Measurements from ENCODE around the gene HENMT1. TPM values are rescaled to one million over a fixed set of nuclear protein-coding genes. Genes with fewer than 3 reads are reported as not detected.
A peak's percentile ranks its signal among the peaks of the same experiment; 100 is the strongest.

Gene HENMT1
- total RNA-seq, result 10 to 100 TPM; 26.9 to 41.5 (median 30.6) TPM
- total RNA-seq (2013), result 44.3 TPM

GRCh38 chr1:108661030-108661609 lies at the start of gene HENMT1:
Gene HENMT1 (minus strand): TSS chr1:108661093. CDS start chr1:108659884, 1,209 bp downstream.
- Mint-ChIP-seq H3K27ac (peak within 1 kb of the TSS; percentile 94 to 96), H3K36me3 (peaks cover 10% of the 10 kb centered on the region), H3K4me3 (peak within 1 kb of the TSS; percentile 86), H3K4me1 (peaks cover 30 to 53% of the 10 kb centered on the region in 2 donors), H3K27me3 (ENCODE audit: low read depth in 2 of 2) (no peaks in the 10 kb centered on the region), H3K9me3 (no peaks in the 10 kb centered on the region)
- H3K4me3 ChIP-seq (ENCODE audit: low read length), result peak within 1 kb of the TSS; percentile 51
- H3K9me3 ChIP-seq (ENCODE audit: control insufficient read depth, insufficient read depth, low read length), result no peaks in the 10 kb centered on the region
- WGBS (ENCODE audit: insufficient coverage), result under 1% methylated on average over 81 of the region's 81 CpGs
- peak; percentile 79 to 91 (median 81) for ATAC-seq
- H3K36me3 ChIP-seq (ENCODE audit: control insufficient read depth, insufficient read depth, low read length), result peaks cover 2% of the 10 kb centered on the region
- TF ChIP-seq, protein P1, sequence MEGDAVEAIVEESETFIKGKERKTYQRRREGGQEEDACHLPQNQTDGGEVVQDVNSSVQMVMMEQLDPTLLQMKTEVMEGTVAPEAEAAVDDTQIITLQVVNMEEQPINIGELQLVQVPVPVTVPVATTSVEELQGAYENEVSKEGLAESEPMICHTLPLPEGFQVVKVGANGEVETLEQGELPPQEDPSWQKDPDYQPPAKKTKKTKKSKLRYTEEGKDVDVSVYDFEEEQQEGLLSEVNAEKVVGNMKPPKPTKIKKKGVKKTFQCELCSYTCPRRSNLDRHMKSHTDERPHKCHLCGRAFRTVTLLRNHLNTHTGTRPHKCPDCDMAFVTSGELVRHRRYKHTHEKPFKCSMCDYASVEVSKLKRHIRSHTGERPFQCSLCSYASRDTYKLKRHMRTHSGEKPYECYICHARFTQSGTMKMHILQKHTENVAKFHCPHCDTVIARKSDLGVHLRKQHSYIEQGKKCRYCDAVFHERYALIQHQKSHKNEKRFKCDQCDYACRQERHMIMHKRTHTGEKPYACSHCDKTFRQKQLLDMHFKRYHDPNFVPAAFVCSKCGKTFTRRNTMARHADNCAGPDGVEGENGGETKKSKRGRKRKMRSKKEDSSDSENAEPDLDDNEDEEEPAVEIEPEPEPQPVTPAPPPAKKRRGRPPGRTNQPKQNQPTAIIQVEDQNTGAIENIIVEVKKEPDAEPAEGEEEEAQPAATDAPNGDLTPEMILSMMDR (IDR thresholded peaks at IDR 0.05), result no peak
- DNase-seq, result peak; percentile 71 to 94
- intact Hi-C loops (cut with micrococcal nuclease), result loop anchor here (1.0 to 2.0 kb wide), 3 partner anchors 8 to 31 kb away; partner anchors contain the start of gene PRPF38B
- no peaks in the 10 kb centered on the region for H3K27me3 ChIP-seq (ENCODE audit: control insufficient read depth, insufficient read depth, low read length)
- peaks cover 19% of the 10 kb centered on the region for H3K4me1 ChIP-seq (ENCODE audit: control insufficient read depth, insufficient read depth, low read length)
- H3K27ac ChIP-seq (ENCODE audit: low read length), result peak within 1 kb of the TSS; percentile 96

DNA sequence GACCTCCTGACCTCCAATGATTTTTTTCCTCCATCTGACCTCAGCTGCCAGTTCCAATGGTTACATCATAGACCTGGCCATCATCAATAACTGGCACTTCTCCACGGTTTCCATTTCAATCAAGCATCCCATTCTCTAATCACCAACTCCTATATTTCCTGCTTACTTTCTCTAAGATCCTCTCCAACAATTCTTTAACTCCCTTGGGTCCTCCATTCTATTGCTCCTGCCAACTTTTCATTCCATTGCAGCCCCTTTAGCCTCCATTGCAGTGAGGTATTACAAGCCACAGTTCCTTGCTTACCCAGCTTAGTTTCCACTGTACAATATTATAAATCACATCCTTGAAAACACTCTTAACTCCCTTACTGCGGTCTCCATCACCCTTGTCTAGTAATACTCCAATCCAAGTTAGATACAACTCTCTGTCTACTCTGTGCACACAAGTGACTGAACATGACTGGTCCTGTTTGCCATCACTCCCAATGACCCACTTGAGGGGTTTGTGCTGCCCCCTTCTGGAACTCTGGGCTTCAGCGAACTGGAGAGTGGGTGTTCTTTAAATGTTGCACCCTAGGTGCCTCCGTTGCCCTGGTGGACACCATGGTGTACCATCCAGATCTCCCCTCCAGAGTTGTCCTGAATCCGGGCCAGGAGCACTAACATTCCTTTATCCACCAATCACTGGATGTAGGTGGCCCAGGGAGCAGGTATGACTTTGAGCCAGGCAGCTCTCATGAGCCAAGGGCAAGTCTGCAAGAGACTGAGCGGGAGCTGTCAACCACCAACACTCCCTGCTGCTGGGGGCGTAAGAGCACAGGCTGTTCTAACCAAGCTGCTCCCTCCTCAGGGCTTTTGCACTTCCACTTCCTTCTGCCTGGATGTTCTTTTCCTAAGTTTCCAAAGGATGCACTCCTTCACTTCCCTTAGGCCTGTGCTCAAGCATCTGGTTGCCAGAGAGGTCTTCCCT lies 48.1 kb upstream of the HENMT1 start:
- ATAC-seq, result peak; percentile 72 to 90 (median 87)
- WGBS (ENCODE audit: insufficient coverage), result 78% methylated on average over 7 of the region's 7 CpGs
- Mint-ChIP-seq H3K27ac (peak overlapping the region in 1 of 2 donors; percentile 35), H3K4me3 (no peak overlapping the region), H3K27me3 (ENCODE audit: low read depth in 2 of 2) (no peaks in the 10 kb centered on the region), H3K9me3 (no peaks in the 10 kb centered on the region), H3K4me1 (peaks cover 17 to 25% of the 10 kb centered on the region in 2 donors), H3K36me3 (no peaks in the 10 kb centered on the region)
- TF ChIP-seq, protein P1 (IDR thresholded peaks at IDR 0.05), result peak; percentile 53
- Histone ChIP-seq H3K36me3 (ENCODE audit: control insufficient read depth, insufficient read depth, low read length) (no peaks in the 10 kb centered on the region), H3K9me3 (ENCODE audit: control insufficient read depth, insufficient read depth, low read length) (no peaks in the 10 kb centered on the region), H3K27me3 (ENCODE audit: control insufficient read depth, insufficient read depth, low read length) (no peaks in the 10 kb centered on the region), H3K27ac (ENCODE audit: low read length) (no peak overlapping the region), H3K4me3 (ENCODE audit: low read length) (no peak overlapping the region), H3K4me1 (ENCODE audit: control insufficient read depth, insufficient read depth, low read length) (peaks cover 11% of the 10 kb centered on the region)
- peak; percentile 48 to 81 for DNase-seq
- intact Hi-C loops (cut with micrococcal nuclease), result loop anchor here (2.0 to 5.0 kb wide), 2 partner anchors 16 to 197 kb away; partner anchors contain the start of gene PRPF38B

DNA sequence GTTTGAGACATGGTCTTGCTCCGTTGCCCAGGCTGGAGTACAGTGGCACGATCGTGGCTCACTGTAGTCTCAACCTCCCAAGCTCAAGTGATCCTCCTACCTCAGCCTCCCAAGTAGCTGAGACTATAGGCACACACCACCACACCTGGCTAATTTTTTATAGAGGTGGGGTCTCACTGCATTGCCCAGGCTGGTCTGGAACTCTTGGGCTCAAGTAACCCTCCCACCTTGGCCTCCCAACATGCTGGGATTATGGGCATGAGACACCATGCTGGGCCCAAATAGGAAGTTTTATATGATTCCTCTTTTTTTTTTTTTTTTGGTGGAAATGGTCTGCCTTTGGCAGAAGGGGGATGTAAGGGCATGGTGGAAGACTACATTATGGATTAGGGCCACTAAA lies 45.8 kb upstream of the HENMT1 start:
- Mint-ChIP-seq H3K4me1 (peaks cover 17 to 25% of the 10 kb centered on the region in 2 donors), H3K4me3 (no peak overlapping the region), H3K27me3 (ENCODE audit: low read depth in 2 of 2) (no peaks in the 10 kb centered on the region), H3K9me3 (no peaks in the 10 kb centered on the region), H3K36me3 (no peaks in the 10 kb centered on the region), H3K27ac (no peak overlapping the region)
- TF ChIP-seq, protein P1 (IDR thresholded peaks at IDR 0.05), result no peak
- Histone ChIP-seq H3K9me3 (ENCODE audit: control insufficient read depth, insufficient read depth, low read length) (no peaks in the 10 kb centered on the region), H3K4me1 (ENCODE audit: control insufficient read depth, insufficient read depth, low read length) (peaks cover 20% of the 10 kb centered on the region), H3K27me3 (ENCODE audit: control insufficient read depth, insufficient read depth, low read length) (no peaks in the 10 kb centered on the region), H3K27ac (ENCODE audit: low read length) (no peak overlapping the region), H3K4me3 (ENCODE audit: low read length) (no peak overlapping the region), H3K36me3 (ENCODE audit: control insufficient read depth, insufficient read depth, low read length) (peaks cover 3% of the 10 kb centered on the region)
- intact Hi-C loops (cut with micrococcal nuclease), result loop anchor here (5.0 kb wide), 1 partner anchor 194 kb away; no protein-coding TSS in a partner anchor
- DNase-seq (no peak), ATAC-seq (no peak)
- WGBS (ENCODE audit: insufficient coverage), result 83% methylated on average over 2 of the region's 3 CpGs

All from natural killer cell (primary cell).